Tibial nerve (tissue), 3 donors: Measurements from ENCODE around the gene TNRC6C.

Experiments used
- POLR2A ChIP-seq, 2 donors: fragments of 450-650 bp; IDR thresholded peaks; one replicate each; pipeline ENCODE4 v1.6.1; 2017; ENCODE audit warnings: antibody characterized with exemption in 2 of 2, mild to moderate bottlenecking in 2 of 2, moderate library complexity in 2 of 2
- TF ChIP-seq, protein P1 (sequence below), 5 experiments: fragments of 200-600 bp in 3 of 5; fragments of 450-650 bp in 2 of 5; sonication (generic) in 3 of 5; IDR thresholded peaks; one replicate each; pipeline ENCODE4 v1.5.1; 2016 to 2019; ENCODE audit warnings: antibody characterized with exemption in 5 of 5, mild to moderate bottlenecking in 3 of 5, moderate library complexity in 2 of 5

GRCh38 chr17:78046923-78047322 is 88.4 kb downstream of the TNRC6C start:
- TF ChIP-seq POLR2A (IDR thresholded peaks at IDR 0.05) = no peak
- TF ChIP-seq, protein P1, sequence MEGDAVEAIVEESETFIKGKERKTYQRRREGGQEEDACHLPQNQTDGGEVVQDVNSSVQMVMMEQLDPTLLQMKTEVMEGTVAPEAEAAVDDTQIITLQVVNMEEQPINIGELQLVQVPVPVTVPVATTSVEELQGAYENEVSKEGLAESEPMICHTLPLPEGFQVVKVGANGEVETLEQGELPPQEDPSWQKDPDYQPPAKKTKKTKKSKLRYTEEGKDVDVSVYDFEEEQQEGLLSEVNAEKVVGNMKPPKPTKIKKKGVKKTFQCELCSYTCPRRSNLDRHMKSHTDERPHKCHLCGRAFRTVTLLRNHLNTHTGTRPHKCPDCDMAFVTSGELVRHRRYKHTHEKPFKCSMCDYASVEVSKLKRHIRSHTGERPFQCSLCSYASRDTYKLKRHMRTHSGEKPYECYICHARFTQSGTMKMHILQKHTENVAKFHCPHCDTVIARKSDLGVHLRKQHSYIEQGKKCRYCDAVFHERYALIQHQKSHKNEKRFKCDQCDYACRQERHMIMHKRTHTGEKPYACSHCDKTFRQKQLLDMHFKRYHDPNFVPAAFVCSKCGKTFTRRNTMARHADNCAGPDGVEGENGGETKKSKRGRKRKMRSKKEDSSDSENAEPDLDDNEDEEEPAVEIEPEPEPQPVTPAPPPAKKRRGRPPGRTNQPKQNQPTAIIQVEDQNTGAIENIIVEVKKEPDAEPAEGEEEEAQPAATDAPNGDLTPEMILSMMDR (IDR thresholded peaks at IDR 0.05) = no peak
